HG02870 (cell line): ENCODE measurements around the gene LRFN5.
"Not testable (repeated sequence)": the region's sequence is repeated elsewhere in the genome, so short reads cannot be mapped to it uniquely, and the experiment has no call there.

Experiments
- ATAC-seq: cut with Tn5 transposase; IDR thresholded peaks from one replicate; pipeline ENCODE4 v1.9.1; 2021; ENCODE audit warnings: mild to moderate bottlenecking, moderate library complexity; ENCODE audit not compliant: unreplicated experiment

The LRFN5 gene

DNA sequence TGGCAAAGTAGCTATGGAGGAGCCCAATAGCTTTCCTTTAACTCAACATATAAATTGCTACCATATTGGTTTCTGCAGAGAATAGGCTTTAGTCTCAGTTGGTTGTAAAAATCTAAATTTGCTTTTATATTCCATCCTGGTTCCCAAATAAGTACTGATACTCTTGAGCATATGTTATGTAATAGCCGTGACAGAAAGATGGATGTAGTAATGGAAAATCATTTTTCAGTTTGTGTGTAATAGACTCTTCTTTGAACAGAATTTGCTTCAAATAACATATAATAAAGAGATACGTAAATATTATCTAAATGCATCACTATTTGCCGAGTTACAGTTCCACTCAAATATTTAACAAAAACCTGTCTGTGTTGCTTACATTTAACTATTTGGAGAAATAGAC, 271.6 kb downstream of the LRFN5 start:
- no peak for ATAC-seq

DNA sequence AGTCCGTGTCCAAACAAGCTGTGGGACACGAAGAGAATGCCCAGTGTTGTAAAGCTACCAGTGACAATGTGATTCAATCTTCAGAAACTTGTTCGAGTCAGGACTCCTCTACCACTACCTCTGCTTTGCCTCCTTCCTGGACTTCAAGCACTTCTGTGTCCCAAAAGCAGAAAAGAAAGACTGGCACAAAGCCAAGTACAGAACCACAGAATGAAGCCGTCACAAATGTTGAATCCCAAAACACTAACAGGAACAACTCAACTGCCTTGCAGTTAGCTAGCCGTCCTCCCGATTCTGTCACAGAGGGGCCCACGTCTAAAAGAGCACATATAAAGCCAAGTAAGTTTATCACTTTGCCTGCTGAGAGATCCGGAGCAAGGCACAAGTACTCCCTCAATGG, 284.9 kb downstream of the LRFN5 start:
- ATAC-seq, result no peak

DNA sequence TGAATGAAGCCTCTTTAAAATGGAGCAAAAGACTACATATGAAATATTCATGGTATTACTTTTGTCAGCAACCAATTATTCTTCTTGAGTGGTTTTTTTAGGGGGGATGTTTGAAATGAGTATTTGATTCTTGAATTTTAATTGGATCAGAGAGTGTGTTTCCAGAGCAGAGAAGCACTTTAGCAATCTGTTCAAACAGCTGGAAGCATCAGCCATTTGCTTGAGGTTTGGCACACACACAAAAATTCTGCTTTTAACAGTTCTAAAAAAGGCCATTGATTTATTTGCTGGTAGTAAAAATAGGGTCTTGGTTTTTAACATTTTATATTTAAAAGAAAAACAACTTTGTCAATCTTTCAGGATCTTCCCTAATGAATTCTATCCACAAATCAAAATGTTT, 292.7 kb downstream of the LRFN5 start:
- no peak for ATAC-seq

DNA sequence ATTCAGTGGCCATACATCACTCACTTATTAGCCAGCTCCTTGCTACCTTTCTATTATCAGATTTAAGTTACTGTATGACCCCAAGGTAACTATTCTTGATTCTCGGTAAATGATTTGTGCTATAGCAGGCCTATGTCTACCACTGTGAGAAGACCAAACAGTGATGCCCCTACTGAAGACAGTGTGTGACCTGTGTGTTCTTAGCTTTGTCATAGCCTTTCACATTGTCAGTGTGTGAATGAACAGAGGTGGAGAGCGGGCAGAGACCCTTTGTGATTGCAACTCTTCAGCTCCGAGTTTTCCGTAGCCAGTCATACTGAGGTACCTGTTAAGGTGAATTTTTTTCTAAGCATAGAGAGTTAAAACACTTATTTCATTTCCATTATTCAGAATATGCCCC, 294.0 kb downstream of the LRFN5 start:
- ATAC-seq, result no peak

DNA sequence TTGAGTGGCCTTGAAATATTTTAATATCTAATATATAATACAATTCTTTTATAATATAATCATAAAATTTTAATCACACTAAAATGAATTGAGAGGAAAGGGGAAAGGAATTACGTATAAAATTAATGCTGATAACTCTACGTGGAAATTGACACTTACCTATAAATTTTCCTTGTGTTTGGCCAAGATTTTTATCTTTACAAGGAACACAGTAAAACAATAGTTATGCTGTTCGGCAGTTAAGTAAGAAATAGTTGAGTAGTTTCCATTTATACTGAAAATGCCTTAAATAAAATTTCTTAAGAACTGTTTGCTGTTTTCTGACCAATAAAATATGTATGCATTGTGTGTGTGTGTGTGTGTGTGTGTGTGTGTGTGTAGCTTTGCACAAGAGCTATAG, 294.4 kb downstream of the LRFN5 start:
- ATAC-seq, result no peak

DNA sequence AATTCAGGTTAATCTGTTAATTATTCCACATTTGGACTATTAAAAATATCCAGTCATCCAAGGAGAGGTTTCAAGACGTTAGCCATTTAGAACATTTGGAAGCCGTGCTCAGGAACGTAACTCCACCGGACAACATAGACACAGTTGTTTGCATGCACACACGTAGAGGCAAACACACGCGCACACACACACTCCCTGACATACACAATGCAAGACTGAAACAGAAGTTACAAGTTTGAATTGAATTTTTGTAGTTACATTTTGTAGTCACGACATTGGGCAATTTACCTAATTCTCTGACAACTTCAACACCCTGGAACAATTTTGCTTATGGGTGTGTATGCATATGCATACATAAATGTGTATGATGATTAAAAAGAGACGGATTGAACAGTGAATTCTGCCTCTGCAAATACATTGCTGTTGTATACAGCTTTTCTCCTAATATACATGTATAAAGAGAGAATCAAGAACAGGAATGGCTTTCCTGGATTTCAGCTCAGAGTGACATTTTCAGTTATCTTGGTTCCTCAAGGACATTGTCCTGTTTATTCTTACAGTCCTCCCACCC, 298.8 kb downstream of the LRFN5 start:
- ATAC-seq, result no peak

DNA sequence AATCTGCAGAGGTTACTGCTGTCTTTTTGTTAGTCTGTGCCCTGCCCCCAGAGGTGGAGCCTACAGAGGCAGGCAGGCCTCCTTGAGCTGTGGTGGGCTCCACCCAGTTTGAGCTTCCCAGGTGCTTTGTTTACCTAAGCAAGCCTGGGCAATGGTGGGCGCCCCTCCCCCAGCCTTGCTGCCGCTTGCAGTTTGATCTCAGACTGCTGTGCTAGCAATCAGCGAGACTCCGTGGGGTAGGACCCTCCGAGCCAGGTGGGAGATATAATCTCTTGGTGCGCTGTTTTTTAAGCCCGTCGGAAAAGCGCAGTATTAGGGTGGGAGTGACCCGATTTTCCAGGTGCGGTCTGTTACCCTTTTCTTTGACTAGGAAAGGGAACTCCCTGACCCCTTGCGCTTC, 304.5 kb downstream of the LRFN5 start:
- ATAC-seq, result not testable (repeated sequence)

DNA sequence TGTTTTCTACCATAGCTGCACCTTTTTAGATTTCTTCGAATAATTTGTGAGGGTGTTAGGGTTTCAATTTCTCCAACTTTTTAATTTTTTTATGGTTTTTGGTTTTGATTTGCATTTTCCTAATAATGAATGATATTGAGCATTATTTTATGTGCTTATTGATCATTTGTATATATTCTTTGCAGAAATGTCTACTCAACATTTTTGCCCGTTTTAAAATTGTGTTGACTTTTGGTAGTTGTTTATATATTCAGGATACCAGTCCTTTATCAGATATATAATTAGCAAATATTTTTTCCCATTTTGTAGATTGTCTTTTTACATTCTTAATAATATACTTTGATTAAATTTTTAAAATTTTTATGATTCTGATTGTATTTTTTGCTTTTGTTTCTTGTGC, 306.7 kb downstream of the LRFN5 start:
- no peak for ATAC-seq

DNA sequence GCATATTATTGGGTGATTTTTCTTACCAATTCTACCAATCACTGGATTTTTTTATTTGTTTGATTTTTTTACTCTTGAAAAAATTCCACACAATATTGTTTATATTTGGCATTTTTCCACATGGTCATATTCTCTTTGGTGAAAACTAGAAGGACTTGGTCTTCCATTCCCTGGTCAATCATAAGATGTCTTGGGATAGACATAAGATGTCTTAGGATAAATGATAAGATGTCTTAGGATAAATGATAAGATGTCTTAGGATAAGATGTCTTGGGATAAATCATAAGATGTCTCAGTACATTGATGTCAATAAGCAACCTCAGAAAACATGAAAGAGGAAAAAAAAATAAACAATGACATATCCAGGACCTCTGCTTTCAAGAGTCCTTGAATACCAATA, 309.1 kb downstream of the LRFN5 start:
- ATAC-seq, result no peak

DNA sequence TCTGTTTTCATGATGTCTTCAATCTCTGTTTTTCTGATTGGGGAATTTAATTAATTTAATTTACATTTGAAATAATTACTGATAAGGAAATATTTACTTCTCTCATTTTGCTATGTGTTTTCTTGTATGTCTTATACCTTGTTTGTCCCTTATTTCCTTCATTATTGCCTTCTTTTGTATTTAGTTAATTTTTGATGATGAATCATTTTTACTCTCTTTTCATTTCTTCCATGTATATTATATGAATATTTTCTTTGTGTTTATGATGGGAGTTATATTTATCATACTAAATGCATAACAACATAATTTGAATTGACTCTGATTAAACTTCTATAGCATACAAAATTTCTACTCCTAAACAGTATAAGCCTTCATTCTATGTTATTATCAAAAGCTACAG, 309.6 kb downstream of the LRFN5 start:
- ATAC-seq, result no peak

DNA sequence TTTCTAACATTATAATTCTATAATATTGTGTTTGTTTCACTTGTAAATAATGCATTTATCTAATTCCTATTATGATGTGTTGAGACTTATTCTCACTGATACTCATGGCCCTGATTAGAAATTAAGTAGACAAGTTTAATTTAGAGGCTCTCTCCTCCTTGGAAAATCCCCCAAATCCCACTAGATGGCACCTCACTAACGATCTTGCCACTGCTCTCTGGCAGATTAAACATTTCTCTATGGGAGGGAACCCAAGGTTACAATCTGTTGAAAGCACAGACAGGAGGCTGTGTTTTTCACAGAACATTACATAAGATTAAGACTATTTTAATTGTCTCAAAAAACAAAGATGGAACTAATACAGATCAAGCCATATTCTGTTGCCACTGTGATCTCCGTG, 318.7 kb downstream of the LRFN5 start:
- no peak for ATAC-seq

DNA sequence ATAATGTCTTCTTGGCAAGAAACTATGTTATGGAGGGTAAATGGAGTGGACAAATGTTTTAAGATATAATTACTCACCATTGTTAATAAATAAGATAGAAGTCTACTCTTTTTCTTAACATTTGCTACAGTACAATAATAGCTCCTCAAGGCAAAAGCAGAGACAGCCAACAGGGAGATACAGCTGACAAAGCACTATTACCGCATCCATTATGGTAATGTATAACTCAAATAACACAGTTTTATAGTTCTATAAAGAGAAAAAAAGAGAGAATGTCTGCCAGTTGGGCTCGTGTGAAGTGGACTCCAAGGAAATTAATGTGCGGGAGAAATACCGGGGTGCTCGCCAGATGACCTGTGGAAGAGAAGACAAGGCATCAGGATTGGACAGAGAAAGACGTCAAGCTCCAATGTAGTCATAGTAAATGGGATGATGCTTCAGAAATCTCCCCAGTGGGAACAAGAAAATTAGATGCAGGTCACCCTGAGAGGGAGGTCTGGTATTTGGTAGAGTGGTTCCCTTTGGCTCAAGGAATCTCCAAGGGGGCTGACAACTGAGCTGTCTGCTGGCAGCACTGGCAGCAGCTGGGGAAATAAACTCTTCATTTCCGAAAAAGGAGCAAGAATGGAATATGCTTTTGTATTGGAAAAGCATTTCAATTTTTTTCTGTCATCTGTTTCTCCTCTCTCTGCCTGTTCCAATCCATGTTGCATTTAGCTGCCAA, 343.9 kb downstream of the LRFN5 start:
- ATAC-seq, result no peak
